GM12874 (cell line): ENCODE results near the gene PYM1.

Experiments
- TF ChIP-seq, protein P1 (sequence below): IDR thresholded peaks from 2 replicates; pipeline ENCODE4 v1.5.1; 2011; ENCODE audit warnings: low read depth, mild to moderate bottlenecking, control low read depth, low read length, moderate library complexity; ENCODE audit not compliant: insufficient read depth

Gene PYM1

GRCh38 chr12:55861871-55862270 is 65.8 kb downstream of the PYM1 start:
- TF ChIP-seq, protein P1, sequence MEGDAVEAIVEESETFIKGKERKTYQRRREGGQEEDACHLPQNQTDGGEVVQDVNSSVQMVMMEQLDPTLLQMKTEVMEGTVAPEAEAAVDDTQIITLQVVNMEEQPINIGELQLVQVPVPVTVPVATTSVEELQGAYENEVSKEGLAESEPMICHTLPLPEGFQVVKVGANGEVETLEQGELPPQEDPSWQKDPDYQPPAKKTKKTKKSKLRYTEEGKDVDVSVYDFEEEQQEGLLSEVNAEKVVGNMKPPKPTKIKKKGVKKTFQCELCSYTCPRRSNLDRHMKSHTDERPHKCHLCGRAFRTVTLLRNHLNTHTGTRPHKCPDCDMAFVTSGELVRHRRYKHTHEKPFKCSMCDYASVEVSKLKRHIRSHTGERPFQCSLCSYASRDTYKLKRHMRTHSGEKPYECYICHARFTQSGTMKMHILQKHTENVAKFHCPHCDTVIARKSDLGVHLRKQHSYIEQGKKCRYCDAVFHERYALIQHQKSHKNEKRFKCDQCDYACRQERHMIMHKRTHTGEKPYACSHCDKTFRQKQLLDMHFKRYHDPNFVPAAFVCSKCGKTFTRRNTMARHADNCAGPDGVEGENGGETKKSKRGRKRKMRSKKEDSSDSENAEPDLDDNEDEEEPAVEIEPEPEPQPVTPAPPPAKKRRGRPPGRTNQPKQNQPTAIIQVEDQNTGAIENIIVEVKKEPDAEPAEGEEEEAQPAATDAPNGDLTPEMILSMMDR, result no peak

DNA sequence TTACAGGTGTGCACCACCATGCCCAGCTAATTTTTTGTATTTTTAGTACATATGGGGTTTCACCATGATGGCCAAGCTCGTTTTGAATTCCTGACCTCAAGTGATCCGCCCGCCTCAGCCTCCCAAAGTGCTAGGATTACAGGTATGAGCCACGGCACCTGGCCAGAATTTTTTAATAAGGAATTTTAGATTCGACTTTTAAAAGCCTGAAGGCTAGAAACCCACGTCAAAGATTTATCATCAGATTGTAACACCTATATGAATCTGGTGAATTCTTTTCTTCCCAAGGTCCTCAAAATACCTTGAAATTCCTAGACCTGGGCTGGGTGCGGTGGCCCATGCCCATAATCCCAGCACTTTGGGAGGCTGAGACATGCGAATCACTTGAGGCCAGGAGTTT is 66.3 kb downstream of the PYM1 start:
- TF ChIP-seq, protein P1, result no peak

- TF ChIP-seq, protein P1, result no peak
Observed at GRCh38 chr12:55852740-55853139, 75.0 kb downstream of the PYM1 start.
